ENCODE data around the gene TTC31. TPM values are rescaled to one million over a fixed set of nuclear protein-coding genes. Genes with fewer than 3 reads are reported as not detected.
A peak's percentile ranks its signal among the peaks of the same experiment; 100 is the strongest.

TTC31 gene
- total RNA-seq, 1 donor from 2014 or later = 22.6 TPM

- intact Hi-C loops (cut with DNase I) = no loop called here
- DNase-seq (ENCODE audit: low spot score) (no peak), ATAC-seq (no peak)
Measured at GRCh38 chr2:74535440-74535965, 52.6 kb downstream of the TTC31 start.

- intact Hi-C loops (cut with DNase I) = no loop called here
- DNase-seq (ENCODE audit: low spot score) (no peak), ATAC-seq (no peak)
Measured at GRCh38 chr2:74536166-74536950, 53.5 kb downstream of the TTC31 start.

- ATAC-seq (no peak), DNase-seq (ENCODE audit: low spot score) (no peak)
- intact Hi-C loops (cut with DNase I) = no loop called here
Measured at GRCh38 chr2:74537140-74537539, 54.3 kb downstream of the TTC31 start.

- DNase-seq (ENCODE audit: low spot score) = no peak
- intact Hi-C loops (cut with DNase I) = no loop called here
- no peak for ATAC-seq
Measured at GRCh38 chr2:74538881-74539339, 56.0 kb downstream of the TTC31 start.

- ATAC-seq (peak; percentile 62), DNase-seq (ENCODE audit: low spot score) (no peak)
- intact Hi-C loops (cut with DNase I) = no loop called here
Measured at GRCh38 chr2:74540291-74540690, 57.4 kb downstream of the TTC31 start.

GRCh38 chr2:74542978-74543377 lies 60.1 kb downstream of the TTC31 start:
- DNase-seq (ENCODE audit: low spot score) (no peak), ATAC-seq (no peak)
- intact Hi-C loops (cut with DNase I) = no loop called here

Other genes starting within 250 kb of the TTC31 start
- 12.6 TPM for gene SLC4A5, start 139.7 kb upstream of the TTC31 start, total RNA-seq
- gene DCTN1, start 102.8 kb upstream of the TTC31 start, total RNA-seq = 146 TPM
- gene C2orf81, start 61.5 kb upstream of the TTC31 start, total RNA-seq = 4.4 TPM
- 14.0 TPM for gene WDR54, start 61.4 kb upstream of the TTC31 start, total RNA-seq
- 76.0 TPM for gene RTKN, start 41.1 kb upstream of the TTC31 start, total RNA-seq
- 38.2 TPM for gene INO80B, start 28.0 kb upstream of the TTC31 start, total RNA-seq
- 68.6 TPM for gene WBP1, start 24.6 kb upstream of the TTC31 start, total RNA-seq
- gene MOGS, start 17.7 kb upstream of the TTC31 start, total RNA-seq = 39.5 TPM
- 54.4 TPM for gene MRPL53, start 10.4 kb upstream of the TTC31 start, total RNA-seq
- 25.0 TPM for gene CCDC142, start 83 bp upstream of the TTC31 start, total RNA-seq
- gene LBX2, start 16.5 kb downstream of the TTC31 start, total RNA-seq = 0.53 TPM
- gene PCGF1, start 24.6 kb downstream of the TTC31 start, total RNA-seq = 13.7 TPM
- not detected for gene TLX2, start 31.4 kb downstream of the TTC31 start, total RNA-seq
- gene DQX1, start 43.1 kb downstream of the TTC31 start, total RNA-seq = not detected
- 75.3 TPM for gene AUP1, start 46.6 kb downstream of the TTC31 start, total RNA-seq
- 34.5 TPM for gene HTRA2, start 46.9 kb downstream of the TTC31 start, total RNA-seq
- 9.2 TPM for gene LOXL3, start 70.9 kb downstream of the TTC31 start, total RNA-seq
- 17.3 TPM for gene DOK1, start 71.6 kb downstream of the TTC31 start, total RNA-seq
- gene M1AP, start 165.2 kb downstream of the TTC31 start, total RNA-seq = 1.1 TPM
- 11.5 TPM for gene SEMA4F, start 171.2 kb downstream of the TTC31 start, total RNA-seq

Data from sciatic nerve (tissue), 2 donors.